NK-92 (cell line): ENCODE measurements around the gene ROR2.

Experiments used
- DNase-seq: peaks from one replicate; lab custom pipeline; 2025; ENCODE audit not compliant: unreplicated experiment; lab: John Stamatoyannopoulos, UW

Gene ROR2

DNA sequence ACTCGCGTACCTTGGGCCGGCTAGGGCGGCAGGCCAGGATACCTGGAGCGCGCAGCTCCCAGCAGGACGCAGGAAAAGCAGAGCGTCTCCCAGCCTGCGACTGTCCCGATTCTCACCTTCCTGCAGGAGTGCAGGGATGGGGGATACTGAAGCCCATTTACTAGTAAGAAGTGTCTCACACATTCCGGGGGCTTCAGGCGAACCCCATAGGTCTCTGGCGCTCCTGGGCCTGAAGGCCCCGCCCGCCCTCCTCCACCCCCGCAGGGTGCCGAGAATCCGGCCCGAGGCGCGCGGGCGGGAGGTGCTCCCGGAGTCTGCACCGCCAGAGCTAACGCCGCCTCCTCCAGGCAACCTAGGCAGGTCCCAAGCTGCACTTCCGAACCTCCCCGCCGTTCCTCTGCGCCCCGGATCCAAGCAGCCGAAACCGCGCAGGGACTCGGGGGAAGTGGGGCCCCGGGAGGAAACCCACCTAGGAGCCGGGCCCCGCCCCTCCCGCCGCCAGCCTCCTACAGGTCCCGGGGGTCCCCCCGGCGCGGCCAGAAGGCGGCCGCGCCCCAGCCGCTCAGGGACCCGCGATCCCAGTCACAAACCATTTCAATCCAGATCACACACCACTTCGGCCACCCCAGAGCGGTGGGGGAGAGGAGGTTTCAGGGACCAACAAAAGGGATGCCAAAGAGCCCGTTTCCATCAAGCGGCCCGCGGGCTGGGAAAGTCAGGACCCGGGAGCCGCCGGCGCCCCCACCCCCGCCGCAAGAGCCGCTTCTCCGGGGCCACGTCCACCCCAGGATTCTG lies 1.2 kb downstream of the ROR2 start:
- DNase-seq = no peak

DNA sequence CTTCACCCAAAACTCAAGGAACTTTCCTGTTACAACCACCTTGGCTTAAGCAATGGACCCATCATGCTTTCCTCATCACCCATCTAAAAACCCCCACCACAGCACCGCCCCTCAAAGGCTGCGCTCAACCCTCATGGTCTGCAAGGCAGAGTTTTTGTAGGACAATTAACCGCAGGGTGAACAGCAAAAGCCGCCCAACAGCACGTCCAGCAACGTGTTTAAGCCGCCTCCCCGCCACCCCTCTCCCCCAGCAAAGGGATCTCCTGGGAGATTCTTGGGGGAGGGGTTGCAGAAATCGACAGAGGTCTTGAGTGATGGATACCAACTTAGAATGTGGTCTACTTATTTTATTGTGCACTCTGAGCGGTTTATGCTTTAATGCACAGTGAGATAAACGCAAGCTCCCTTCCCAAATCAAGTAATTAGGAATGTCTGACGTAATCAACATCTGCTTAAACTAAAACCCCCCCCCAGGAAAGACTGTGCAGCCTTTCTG lies 1.9 kb downstream of the ROR2 start:
- no peak for DNase-seq

DNA sequence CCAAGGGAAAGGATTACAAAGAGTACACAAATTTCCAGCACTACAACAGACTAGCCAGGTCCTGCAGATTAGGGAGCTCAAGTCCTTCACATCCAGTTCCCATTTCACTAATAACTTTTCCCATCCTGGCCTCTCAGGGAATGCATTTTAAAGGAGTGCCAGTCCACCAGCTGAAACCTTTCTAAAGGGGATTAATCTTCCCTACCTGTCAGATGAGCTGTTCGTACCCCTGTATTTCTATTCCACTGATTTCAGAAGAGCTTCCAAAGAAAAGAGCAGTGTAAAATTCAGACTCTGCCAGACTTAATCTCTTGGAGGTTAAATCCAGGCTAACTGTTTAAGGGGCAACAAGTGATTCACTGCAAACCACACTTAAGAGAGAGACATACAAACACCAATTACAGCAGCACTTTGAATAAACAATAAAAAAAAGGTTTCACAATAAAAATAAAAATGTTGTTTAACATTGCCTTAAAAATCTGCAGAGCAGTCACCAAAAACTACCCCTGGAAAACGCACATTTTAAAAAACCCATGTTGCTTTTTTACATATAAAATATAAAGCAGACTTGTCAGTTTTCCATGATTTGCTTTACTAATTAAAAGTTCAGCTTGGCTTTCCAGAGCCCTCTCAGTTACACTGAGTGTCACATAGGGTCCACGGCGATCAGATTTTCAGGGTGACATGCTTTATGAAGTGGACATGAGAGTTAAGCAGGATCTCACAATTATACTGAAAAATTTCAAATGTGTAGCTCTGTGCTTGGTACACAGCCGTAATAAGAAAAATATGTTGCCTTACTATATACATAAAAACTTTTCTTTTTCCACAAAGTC lies 3.2 kb downstream of the ROR2 start:
- no peak for DNase-seq

DNA sequence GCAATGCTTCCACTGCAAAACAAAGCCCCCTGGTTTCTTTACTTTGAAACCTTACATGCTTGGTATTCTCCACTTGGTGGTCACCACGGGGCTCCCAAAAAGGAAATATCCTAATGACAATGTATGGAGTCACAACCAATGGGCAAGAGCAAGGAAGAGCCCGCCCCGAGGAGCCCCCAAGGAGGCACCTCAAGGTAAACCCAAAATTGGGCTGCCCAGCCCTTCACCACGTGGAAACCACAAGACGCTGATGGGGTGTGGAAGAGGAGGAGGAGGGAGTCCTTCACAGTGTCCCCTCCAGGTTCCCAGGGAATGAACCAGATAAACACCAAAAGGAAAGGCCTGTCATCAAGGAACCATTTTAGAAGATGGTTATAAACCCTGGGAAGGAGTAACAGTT lies 3.8 kb downstream of the ROR2 start:
- DNase-seq = no peak

DNA sequence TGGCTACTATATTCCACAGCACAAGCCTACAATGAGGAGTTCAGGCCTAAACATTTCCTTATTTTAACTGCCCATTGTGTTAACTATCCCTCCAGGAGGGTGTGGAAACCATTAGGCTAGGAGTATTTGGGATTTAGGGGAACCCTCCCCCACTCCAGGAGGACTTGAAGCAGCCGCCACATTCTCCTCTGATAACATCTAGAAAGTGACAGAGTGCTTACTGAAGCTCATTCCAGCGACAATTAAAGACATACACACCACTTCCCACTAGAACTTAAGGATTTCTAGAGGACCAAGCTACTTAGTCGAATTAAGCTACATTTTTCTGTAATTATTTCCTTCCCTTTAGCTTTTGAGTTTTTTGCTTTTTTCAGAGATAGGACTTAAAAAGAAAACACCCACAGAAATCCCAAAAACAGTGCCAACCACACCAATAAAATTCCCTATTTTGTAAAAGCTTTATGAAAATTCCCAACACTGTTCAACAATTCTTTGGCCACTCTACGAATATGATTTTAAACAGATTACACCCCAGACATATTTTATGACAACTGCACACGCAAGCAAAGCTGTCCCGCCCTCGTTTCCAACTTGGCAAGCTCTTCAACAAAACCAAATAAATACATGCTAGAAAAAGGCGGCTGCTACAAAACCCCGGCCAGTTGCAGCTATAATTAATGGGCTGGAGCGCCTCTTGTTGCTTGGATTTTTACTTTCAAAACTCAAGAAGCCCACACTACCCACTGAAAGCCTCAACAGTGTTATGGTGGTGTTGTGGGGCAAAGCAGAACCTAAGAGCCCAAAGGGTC lies 4.5 kb downstream of the ROR2 start:
- no peak for DNase-seq

DNA sequence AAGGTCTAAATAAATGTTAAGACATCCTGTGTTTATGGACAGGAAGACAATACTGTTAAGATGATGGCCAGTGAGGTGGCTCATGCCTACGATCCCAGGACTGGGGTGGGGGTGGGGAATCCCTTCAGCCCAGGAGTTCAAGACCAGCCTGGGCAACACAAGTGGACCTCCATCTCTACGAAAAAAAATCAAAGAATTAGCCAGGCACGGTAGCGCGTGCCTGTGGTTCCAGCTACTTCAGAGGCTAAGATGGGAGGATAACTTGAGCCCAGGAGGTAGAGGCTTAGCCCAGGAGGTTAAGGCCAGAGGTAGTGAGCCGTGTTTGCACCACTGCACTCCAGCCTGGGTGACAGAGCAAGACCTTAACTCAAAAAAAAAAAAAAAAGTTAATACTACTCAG lies 5.3 kb downstream of the ROR2 start:
- DNase-seq = no peak

DNA sequence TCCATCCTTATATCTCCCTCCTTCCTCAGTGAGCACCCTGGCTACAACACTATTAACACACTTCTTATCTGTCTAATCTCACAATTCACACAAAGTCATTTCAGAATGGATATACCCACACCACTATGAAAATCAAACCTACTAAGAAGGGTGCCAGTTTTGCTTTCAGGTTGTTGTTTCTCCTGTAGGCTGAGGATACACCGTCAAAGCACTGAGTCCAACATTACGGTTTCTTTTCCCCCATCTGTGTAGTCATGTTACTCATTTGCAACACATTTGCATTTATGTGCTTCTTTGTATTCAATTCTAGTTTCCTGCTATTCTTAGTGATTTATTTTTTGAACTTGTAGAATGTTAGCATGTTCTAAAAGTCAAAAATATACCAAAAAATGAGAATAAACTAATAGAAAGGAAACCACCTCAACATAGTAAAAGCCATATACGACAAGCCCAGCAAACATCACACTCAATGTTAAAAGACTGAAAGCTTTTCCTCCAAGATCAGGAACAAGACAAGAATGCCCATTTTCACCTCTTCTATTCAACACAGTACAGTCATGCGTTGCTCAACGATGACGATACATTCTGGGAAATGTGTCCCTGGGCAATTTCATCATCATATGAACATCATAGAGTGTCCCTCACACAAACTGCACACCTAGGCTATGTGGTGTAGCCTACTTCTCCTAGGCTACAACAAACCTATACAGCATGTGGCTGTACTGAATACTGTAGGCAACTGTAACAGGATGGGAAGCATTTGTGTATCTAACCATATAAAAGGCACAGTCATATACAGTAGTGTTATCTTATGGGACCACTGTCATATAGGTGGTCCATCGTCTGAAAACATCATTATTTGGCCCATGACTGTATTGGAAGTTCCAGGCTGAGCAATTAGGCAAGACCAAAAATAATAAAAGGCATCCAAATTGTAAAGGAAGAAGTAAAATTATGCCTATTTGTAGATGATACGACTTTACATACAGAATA lies 6.3 kb downstream of the ROR2 start:
- no peak for DNase-seq

DNA sequence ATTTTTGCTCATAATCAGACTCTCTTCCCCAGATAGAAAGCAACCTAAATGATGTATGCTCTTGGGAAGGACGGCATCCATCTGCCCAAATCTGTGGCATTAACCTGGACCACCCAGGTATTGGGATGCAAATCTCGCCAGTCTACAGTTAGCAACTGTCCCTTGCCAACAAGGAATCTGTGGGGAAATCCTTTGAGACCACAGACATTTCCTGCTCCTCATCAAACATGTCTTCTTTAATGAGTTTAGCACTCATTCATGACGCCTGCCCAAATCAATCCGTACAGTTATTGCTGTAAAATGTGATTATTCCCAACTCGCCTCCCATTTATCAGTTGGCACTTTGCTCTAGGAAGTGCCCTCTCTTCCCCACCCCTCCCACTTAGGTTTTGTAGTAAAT lies 7.8 kb downstream of the ROR2 start:
- no peak for DNase-seq

DNA sequence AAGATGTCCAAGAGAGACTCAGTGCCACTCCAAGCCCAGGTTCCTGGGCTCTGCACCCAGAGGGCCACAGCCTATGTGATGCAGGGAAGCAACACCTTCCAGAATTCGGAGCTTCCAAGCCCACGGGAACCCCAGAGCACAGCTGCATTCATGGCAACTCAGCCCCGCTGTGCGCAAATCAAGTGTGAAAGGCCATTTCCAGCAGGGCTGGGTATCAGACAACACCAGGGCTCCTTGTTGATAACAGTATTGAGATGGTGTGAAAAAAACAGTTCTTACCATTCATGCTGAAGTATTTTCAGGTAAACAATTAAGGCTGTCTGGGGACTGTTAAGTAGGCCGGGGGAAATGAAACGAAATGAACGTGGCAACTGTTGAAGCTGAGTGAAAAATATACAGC lies 10.1 kb downstream of the ROR2 start:
- DNase-seq = no peak

DNA sequence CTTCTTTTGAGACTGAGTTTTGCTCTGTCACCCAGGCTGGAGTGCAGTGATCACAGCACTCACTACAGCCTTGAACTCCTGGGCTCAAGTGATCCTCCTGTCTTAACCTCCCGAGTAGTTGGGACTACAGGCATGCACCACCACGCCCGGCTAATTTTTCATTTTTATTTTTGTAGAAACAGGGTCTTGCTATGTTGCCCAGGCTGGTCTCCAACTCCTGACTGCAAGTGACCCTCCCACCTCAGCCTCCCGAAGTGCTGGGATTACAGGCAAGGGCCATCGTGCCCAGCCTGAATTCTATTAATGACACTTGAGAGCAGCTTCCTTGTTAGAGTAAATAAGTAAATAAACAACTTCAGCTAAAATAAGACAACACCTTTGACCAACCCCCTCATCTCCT lies 12.3 kb downstream of the ROR2 start:
- no peak for DNase-seq

DNA sequence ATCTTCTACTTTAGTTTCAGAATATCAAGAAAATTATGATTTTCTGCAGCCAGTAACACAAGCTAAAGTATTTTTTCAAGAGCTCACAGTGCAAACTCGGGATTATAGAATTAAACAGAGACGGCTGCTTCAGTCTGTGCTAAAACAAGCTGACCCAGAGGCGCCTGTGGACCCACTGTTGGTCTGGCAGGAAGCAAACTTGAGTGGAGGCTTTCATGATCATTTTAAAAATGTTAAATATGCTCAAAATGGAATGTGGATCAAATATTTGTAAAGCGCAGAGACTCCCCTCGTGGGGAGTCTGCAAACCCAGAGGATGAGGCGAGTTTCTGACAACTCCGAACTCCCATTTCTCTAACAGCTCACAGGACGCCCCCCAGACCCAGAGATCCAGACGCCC lies 13.0 kb downstream of the ROR2 start:
- DNase-seq = no peak

DNA sequence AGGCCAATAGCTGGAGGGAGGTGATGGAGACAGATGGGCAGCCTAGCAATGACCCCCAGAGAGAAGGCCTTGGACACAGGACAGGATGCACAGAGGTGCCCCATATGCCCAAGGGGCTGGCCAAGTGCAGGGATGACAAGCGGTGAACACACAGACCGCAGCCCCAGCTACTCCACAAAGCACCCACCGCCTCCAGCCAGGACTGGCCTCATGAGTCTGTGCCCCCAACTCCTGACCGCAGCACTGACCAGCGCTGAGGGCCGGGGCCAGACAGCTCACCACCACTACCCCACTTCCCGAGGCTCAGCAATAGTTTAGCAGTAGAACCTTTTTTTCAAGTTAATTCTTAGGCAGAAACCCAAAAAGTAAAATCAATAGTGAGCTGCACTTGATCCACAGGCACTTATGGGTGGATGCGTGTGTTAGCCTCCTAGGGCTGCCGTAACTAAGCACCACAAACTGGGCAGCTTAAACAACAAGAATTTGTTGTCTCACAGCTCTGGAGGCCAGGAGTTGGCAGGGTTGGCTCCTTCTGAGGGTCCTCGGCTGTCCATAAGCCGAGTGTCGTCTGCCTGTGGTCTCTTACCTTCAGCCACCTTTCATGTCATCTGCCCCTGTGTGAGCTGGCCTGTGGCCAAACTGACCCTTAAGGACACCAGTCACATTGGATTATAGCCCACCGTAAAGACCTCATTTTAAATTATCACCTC lies 14.1 kb downstream of the ROR2 start:
- DNase-seq = no peak

DNA sequence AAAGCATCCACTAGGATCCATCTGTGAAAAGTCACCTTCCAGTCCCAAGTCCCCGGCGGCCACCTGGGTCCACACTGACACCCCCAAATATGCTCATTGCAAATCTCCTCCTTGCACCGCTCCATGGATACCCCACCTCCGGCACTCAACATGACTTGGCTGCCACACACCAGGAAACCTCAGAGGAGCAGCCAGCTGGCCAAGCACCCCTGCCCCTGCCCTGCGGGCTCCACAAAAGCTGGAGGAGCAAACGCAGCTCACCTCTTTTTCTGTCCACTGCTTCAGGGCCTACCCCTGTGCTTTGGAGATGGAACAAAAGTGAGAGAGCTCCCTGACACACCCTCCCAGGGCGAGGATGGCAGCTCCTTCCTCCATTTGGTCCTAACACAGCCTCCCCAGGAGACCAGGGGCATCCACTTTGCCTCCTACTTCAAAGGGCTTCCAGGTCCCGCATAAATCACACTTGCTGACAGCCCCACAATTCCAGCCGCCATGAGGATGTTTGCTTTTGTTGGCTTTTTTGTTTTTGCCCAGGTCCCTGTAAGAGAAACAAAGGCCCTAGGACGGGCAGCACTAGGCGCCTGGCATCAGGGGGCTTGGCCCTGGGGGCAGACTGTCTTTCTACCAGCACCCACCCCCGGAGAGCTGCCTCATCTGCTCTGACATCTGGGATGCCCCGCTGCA lies 14.8 kb downstream of the ROR2 start:
- no peak for DNase-seq

DNA sequence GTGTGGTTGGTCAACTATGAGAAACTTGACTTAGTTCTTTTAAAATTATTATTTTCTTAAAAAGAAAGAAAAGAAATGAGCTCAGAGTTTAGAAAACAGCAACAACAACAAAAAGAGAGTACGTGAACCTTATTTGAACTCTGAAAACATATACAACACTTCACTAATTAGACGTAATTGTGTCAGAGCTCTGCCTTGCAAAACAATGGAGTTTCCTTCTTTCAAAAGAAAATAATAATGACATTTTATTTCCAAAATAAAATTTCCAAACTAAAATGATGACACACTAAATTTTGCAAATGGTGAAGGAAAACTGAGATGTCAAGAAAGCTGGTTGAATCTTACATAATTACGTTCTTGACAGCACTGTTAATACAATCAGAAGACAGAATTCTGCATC lies 15.4 kb downstream of the ROR2 start:
- no peak for DNase-seq

DNA sequence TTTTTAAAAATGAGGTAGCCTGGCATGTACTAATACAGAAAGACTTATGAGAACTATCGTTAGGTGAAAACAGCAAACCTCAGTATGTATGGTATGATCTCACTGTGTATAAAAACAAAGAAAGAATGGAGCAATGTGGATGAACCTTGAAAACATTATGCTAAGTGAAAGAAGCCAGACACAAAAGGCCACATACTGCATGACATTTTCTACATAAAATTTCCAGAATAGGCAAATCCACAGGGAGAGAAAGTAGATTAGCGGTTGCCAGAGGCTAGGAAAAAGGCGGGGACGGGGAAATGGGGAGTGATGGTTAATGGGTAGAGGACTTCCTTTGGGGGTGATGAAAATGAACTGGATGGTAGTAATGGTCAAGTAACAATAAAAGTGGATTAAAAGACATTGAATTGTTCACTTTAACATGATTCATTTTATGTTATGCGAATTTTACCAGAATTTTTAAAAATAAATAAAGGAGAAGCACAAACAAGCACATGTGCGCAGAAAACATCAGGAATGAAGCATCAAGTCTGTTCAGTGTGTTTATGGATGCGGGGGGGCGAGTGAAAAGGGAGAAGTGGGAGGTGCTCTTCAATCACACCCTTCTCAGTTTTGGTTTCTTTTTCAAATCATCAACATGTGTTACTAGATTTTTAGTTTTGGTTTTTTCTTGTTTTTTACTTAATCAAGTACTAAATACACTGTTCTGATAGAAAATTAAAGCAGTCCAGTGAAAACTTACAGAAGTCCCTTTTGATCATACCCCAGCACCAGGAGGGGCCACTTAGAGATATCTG lies 16.3 kb downstream of the ROR2 start:
- DNase-seq = no peak

DNA sequence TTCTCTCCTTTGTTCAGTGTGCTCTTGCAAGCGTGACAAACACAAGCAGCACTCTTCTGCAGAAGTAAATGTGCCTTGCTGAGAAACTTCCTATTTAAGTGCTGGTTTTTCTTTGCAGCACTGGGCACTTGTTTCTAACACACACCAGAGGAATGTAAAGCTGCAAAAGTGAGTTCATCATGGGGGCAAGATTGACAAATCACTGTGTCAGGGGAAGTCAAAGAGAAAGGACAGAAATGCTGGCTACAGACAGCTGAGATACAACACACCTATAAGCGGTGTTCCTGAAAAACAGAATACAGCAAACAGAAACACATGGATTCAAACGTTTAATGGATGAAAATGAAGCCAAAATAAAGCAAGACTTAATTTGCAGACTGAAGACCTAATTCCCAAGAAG lies 19.6 kb downstream of the ROR2 start:
- DNase-seq = no peak

DNA sequence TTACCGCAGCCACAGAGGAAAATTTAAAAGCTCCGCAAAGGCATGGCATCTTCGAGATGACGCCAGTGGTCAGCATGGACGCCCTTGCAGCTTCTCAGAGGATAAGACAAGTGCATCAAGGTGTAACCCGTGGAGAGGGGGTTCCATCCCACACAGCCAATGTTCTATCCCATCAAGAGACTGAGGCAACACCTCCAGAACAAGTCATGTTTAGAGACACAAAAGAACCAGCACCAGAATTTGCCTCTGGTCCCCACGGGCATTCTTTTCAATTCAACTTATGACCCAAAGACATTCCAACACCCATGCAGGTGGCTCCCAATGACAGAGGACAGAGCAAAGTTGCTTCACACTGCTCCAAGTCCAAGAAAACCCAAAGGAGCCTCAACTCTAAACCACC lies 20.7 kb downstream of the ROR2 start:
- DNase-seq = no peak

DNA sequence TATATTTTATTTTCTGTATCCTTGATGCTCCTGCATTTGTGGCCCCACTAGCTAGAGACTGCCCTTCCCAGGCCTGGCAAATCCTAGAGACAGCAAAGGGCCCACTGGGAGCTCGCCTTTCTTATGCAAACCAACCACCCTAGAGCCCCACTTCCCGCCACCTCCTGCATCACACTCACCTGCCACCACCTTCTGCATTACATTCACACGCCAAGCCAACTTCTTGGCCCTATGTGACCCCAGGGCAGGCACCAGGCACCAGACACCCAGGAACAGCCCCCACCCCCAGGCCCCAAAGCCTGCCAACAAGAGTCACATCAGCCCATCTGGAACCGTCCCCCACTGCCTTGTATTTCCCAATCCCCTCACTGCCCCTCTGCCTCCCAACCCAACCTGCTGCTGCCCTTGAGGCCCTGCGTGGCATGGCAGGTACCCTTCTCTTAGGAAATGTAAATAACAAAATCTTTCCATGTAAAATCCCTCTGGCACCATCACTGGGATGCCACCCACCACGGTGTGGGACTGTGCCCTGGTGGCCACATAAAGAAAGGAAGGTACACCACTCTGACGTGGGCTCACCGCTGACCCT lies 22.0 kb downstream of the ROR2 start:
- DNase-seq = no peak
